ENCODE results near the gene SMYD3.

DNA sequence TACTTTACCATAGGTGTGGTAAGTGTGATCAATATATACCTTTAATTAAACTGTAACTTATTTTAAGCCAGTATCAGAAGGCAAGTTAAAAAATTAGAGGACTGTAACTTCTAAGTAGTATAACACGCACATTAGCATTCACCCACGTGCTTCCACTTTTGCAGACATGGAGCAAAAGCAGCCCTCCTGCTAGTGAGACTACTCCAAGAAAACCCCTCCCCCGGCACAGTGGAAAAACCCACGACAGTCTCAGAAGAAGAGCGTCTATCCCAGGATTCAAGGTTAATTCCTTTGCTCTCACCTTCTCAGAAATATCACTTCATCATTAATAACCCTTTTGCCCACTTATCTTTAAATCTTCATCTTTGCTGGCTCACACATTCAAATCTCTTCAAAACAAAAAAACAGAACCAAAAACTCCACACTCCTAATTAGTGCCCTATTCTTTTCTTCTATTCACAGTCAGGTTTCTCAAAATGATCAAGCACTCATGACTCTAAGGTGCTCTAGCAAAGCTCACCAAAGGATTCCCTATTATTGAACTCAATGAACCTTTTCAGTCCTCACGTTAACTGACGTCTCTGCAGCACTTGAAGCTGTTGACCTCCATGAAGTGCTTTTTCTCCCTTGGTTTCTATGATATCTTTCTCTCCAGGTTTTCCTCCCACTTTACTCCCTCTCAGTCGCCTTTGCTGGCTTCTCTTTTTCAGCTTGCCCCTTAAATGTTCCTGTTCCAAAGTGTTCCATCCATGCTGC lies 213.5 kb downstream of the SMYD3 start:
- TF ChIP-seq, protein P1, sequence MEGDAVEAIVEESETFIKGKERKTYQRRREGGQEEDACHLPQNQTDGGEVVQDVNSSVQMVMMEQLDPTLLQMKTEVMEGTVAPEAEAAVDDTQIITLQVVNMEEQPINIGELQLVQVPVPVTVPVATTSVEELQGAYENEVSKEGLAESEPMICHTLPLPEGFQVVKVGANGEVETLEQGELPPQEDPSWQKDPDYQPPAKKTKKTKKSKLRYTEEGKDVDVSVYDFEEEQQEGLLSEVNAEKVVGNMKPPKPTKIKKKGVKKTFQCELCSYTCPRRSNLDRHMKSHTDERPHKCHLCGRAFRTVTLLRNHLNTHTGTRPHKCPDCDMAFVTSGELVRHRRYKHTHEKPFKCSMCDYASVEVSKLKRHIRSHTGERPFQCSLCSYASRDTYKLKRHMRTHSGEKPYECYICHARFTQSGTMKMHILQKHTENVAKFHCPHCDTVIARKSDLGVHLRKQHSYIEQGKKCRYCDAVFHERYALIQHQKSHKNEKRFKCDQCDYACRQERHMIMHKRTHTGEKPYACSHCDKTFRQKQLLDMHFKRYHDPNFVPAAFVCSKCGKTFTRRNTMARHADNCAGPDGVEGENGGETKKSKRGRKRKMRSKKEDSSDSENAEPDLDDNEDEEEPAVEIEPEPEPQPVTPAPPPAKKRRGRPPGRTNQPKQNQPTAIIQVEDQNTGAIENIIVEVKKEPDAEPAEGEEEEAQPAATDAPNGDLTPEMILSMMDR (IDR thresholded peaks at IDR 0.05): no peak
- no peak for TF ChIP-seq POLR2A (IDR thresholded peaks at IDR 0.05)

Data from gastroesophageal sphincter (tissue), 3 donors.